ENCODE data around the gene POU2AF2.
"Not testable (repeated sequence)": the region's sequence is repeated elsewhere in the genome, so short reads cannot be mapped to it uniquely, and the experiment has no call there.

The POU2AF2 gene

DNA sequence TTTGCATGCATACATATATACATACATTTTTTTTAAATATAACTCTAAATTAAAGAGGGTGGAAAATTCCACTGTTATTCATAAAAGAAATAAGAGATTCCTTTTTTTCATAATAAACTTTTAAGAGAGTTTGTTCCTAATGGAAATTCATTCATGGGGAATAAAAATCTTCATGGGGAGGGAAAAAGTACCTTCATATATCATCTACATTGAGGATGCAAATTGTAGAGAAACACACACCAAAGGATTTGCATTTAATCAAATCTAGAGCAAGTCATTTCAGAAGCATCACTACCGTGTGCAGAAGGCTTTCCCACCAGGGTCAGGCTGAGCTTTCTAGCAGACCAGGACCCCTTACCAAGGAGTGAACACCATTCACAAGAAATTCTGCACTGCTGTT lies at the start of gene POU2AF2:
Gene POU2AF2, plus strand, starts transcription at position 301 of the 400 bp plus-strand sequence. CDS start 129 bp downstream, outside the sequence.
- no peak for DNase-seq
- no peak for TF ChIP-seq GATA1 (IDR thresholded peaks at IDR 0.05; ENCODE audit: low read depth, low read length)
- TF ChIP-seq POLR2A (IDR thresholded peaks at IDR 0.05; ENCODE audit: low read length) = no peak

- no peak for DNase-seq
- no peak for TF ChIP-seq POLR2A (IDR thresholded peaks at IDR 0.05; ENCODE audit: low read length)
Measured at GRCh38 chr11:111200010-111200534, 45.5 kb upstream of the POU2AF2 start.

- DNase-seq = no peak
Measured at GRCh38 chr11:111204211-111204610, 41.3 kb upstream of the POU2AF2 start.

GRCh38 chr11:111205632-111206385 lies 39.7 kb upstream of the POU2AF2 start:
- DNase-seq = no peak
- TF ChIP-seq GATA1 (IDR thresholded peaks at IDR 0.05; ENCODE audit: low read depth, low read length) (no peak), POLR2A (IDR thresholded peaks at IDR 0.05; ENCODE audit: low read length) (no peak)

More at GRCh38 chr11:111204211-111204610, 41.3 kb upstream of the POU2AF2 start:
- TF ChIP-seq POLR2A (IDR thresholded peaks at IDR 0.05; ENCODE audit: low read length) (no peak), GATA1 (IDR thresholded peaks at IDR 0.05; ENCODE audit: low read depth, low read length) (no peak)

GRCh38 chr11:111206472-111206871 lies 39.1 kb upstream of the POU2AF2 start:
- DNase-seq = no peak
- TF ChIP-seq GATA1 (IDR thresholded peaks at IDR 0.05; ENCODE audit: low read depth, low read length) = no peak
- TF ChIP-seq POLR2A (IDR thresholded peaks at IDR 0.05; ENCODE audit: low read length) = no peak

DNA sequence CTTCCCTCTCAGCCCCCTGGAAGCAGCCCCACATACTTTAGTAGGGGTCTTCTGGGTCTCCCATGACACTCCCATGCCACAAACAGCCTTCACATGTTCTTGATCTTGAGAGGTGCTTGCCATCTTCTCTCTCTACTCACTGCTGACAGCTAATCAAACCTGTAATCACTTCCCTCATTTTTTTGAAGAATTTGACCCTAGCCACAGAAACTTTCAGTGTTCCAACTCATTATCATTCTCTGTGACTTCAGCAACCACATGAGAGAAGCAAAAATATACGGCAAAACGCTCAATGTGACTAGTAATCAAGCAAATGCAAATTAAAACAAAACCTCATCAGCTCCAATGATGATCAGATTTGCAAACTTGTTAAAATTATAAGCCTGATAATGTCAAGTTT lies 38.3 kb upstream of the POU2AF2 start:
- no peak for TF ChIP-seq GATA1 (IDR thresholded peaks at IDR 0.05; ENCODE audit: low read depth, low read length)
- TF ChIP-seq POLR2A (IDR thresholded peaks at IDR 0.05; ENCODE audit: low read length) = no peak
- DNase-seq = no peak

DNA sequence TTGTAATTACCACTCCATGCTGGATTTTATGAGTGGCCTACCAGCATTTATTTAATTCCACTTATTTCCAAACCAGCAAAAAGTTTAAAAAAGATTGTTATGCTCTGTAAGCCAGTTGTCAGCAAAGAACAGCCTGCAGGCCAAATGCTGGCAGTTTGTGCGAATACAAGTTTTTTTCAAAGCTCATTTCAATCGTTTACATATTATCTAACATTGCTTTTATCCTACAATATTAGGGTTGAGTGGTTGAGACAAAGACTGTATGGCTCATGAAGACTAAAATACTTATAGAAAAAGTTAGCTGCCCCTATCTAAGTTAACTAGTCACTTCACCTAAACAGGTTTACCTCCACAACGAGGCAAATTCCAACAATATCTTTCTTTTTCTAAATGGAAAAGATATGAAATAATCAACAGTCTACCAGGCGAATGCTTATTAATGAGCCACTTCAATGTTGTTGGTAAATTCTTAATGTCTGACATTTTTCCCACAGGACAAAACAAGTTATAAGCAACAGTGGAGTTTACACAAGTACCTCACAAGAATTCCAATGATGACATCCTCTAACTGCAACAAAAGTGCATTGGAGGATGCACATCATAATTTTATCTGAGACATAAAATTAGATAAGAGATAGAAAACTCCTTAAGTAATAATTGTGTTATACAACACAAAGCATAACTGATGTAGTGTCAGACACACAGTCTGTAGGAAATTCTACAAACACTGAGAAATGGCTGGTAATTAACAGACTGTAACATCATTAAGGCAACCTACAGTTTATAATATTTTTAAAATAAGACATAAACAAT lies 35.8 kb upstream of the POU2AF2 start:
- no peak for TF ChIP-seq GATA1 (IDR thresholded peaks at IDR 0.05; ENCODE audit: low read depth, low read length)
- no peak for TF ChIP-seq POLR2A (IDR thresholded peaks at IDR 0.05; ENCODE audit: low read length)
- DNase-seq = no peak

GRCh38 chr11:111213256-111213655 lies 32.3 kb upstream of the POU2AF2 start:
- no peak for DNase-seq
- TF ChIP-seq GATA1 (IDR thresholded peaks at IDR 0.05; ENCODE audit: low read depth, low read length) (no peak), POLR2A (IDR thresholded peaks at IDR 0.05; ENCODE audit: low read length) (no peak)

DNA sequence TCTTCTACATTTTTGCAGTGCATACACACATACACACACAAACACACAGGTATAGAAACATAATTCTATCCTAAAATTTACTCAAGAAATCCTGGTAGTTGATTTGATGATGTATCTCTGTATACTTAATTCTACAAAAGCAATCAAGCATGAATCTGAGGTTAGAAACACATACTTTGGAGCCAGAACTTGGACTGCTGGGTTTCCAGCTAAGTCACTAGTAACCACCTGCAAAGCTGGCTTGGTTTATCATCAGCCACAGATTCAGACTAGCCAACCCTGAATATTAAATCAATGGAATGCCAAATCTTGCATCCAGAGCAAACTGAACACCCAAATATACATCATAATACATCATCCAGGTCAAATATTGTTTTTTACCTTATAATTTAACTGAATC lies 24.8 kb upstream of the POU2AF2 start:
- no peak for TF ChIP-seq POLR2A (IDR thresholded peaks at IDR 0.05; ENCODE audit: low read length)
- no peak for TF ChIP-seq GATA1 (IDR thresholded peaks at IDR 0.05; ENCODE audit: low read depth, low read length)
- no peak for DNase-seq

DNA sequence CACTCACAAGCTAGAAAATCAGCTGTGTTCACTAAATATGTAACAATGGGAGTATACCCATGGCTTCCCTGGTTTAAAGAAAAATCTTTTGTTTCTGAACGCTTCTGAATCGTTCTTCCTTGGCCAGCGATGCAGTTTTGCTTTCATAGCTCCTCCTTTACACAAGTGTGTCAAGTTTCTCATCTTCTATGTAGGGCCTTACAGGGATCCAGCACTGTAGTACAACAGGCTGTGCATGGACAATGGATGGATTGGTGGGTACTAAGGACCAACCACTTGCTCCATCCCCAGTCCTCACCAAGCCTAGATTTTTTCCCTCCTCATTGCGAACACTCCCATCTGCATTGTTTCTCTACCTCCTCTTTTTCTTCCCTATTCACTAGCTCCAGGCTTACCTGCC lies 24.3 kb upstream of the POU2AF2 start:
- no peak for DNase-seq
- TF ChIP-seq GATA1 (IDR thresholded peaks at IDR 0.05; ENCODE audit: low read depth, low read length) (no peak), POLR2A (IDR thresholded peaks at IDR 0.05; ENCODE audit: low read length) (no peak)

DNA sequence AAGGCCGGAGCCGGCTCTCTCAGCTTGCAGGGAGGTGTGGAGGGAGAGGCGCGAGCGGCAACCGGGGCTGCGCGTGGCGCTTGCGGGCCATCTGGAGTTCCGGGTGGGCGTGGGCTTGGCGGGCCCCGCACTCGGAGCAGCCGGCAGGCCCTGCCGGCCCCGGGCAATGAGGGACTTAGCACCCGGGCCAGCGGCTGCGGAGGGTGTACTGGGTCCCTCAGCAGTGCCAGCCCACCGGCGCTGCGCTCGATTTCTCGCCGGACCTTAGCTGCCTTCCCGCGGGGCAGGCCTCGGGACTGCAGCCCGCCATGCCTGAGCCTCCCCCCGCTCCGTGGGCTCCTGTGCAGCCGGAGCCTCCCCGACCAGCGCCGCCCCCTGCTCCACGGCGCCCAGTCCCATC lies 23.6 kb upstream of the POU2AF2 start:
- not testable (repeated sequence) for DNase-seq

DNA sequence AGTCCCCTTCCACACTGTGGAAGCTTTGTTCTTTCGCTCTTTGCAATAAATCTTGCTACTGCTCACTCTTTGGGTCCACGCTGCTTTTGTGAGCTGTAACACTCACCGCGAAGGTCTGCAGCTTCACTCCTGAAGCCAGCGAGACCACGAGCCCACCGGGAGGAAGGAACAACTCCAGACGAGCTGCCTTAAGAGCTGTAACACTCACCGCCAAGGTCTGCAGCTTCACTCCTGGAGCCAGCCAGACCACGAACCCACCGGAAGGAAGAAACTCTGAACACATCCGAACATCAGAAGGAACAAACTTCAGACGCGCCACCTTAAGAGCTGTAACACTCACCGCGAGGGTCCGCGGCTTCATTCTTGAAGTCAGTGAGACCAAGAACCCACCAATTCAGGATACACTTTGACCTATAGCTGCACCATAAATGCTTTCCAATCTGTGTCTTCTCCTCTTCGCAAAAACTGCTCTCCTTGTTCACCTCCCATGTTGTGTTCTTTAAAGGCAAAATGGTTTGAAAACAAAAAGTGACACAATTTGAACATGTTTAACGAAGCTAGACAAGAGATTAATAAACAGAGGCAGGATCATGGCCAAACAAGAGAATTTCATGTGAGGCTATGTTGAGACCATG lies 22.6 kb upstream of the POU2AF2 start:
- not testable (repeated sequence) for DNase-seq

- TF ChIP-seq GATA1 (IDR thresholded peaks at IDR 0.05; ENCODE audit: low read depth, low read length) (no peak), POLR2A (IDR thresholded peaks at IDR 0.05; ENCODE audit: low read length) (no peak)
- DNase-seq = no peak
Measured at GRCh38 chr11:111225881-111226280, 19.6 kb upstream of the POU2AF2 start.

GRCh38 chr11:111229604-111230003 lies 15.9 kb upstream of the POU2AF2 start:
- TF ChIP-seq POLR2A (IDR thresholded peaks at IDR 0.05; ENCODE audit: low read length) = no peak
- no peak for TF ChIP-seq GATA1 (IDR thresholded peaks at IDR 0.05; ENCODE audit: low read depth, low read length)
- DNase-seq = no peak
